NT2/D1 (cell line): ENCODE measurements around the gene PPP1CA.

ENCODE experiments used
- SUZ12 ChIP-seq: IDR thresholded peaks from 2 replicates; pipeline ENCODE4 v1.6.1; 2011; ENCODE audit not compliant: insufficient read length, insufficient read depth; ENCODE audit errors: extremely low read depth
- YY1 ChIP-seq: IDR thresholded peaks from 2 replicates; pipeline ENCODE4 v1.6.1; 2011; ENCODE audit not compliant: insufficient read length, insufficient read depth
- ZNF274 ChIP-seq: IDR thresholded peaks from 2 replicates; pipeline ENCODE4 v1.6.1; 2011; ENCODE audit warnings: mild to moderate bottlenecking, low read depth, low read length

GRCh38 chr11:67407688-67408163 is 6.1 kb upstream of the PPP1CA start:
- TF ChIP-seq ZNF274 (no peak), YY1 (no peak), SUZ12 (no peak)
